Nephron (organoid): Measurements from ENCODE around the gene ENDOG.
"Not testable (repeated sequence)": the region's sequence is repeated elsewhere in the genome, so short reads cannot be mapped to it uniquely, and the experiment has no call there.

ENCODE experiments used
- H3K27ac Mint-ChIP-seq, 3 experiments: 2 replicates each; pipeline ENCODE4 v1.8.0; 2020; ENCODE audit warnings: mixed read lengths in 3 of 3, mild to moderate bottlenecking in 2 of 3, moderate library complexity in 1 of 3
- H3K27me3 Mint-ChIP-seq: 2 replicates; pipeline ENCODE4 v1.8.0; 2021; ENCODE audit warnings: low read depth, mild to moderate bottlenecking, moderate library complexity, mixed read lengths
- H3K36me3 Mint-ChIP-seq: 2 replicates; pipeline ENCODE4 v1.8.0; 2020; ENCODE audit warnings: low read depth, mixed read lengths
- H3K4me1 Mint-ChIP-seq: 2 replicates; pipeline ENCODE4 v1.8.0; 2020; ENCODE audit warnings: mixed read lengths
- H3K4me3 Mint-ChIP-seq, 3 experiments: 2 replicates each; pipeline ENCODE4 v1.8.0; 2020; ENCODE audit warnings: mild to moderate bottlenecking in 3 of 3, mixed read lengths in 3 of 3, moderate library complexity in 2 of 3
- H3K9me3 Mint-ChIP-seq: 2 replicates; pipeline ENCODE4 v1.8.0; 2020; ENCODE audit warnings: mixed read lengths
- TF ChIP-seq, protein P1 (sequence below), 3 experiments: fragments of 200-600 bp; sonication (generic); IDR thresholded peaks; one replicate each; pipeline ENCODE4 v1.5.0; 2021; ENCODE audit warnings: antibody characterized with exemption in 3 of 3; ENCODE audit not compliant: unreplicated experiment in 3 of 3

ENDOG gene

DNA sequence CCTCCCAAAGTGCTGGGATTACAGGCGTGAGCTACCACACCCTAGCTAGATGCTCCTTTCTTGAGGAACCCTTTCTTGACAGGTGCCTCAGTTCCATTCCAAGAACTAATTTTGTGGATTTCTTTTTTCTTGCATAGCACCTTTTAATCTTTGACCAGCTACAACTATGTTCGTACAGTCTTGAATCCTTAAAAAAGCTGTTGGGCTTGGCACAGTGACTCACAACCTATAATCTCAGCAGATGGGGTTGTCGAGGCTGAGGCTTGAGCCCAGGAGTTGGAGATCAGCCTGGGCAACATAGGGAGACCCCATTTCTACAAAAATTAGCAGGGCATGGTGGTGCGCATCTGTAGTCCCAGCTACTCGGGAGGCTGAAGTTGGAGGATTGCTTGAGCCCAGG lies 45.3 kb upstream of the ENDOG start:
- TF ChIP-seq, protein P1, sequence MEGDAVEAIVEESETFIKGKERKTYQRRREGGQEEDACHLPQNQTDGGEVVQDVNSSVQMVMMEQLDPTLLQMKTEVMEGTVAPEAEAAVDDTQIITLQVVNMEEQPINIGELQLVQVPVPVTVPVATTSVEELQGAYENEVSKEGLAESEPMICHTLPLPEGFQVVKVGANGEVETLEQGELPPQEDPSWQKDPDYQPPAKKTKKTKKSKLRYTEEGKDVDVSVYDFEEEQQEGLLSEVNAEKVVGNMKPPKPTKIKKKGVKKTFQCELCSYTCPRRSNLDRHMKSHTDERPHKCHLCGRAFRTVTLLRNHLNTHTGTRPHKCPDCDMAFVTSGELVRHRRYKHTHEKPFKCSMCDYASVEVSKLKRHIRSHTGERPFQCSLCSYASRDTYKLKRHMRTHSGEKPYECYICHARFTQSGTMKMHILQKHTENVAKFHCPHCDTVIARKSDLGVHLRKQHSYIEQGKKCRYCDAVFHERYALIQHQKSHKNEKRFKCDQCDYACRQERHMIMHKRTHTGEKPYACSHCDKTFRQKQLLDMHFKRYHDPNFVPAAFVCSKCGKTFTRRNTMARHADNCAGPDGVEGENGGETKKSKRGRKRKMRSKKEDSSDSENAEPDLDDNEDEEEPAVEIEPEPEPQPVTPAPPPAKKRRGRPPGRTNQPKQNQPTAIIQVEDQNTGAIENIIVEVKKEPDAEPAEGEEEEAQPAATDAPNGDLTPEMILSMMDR (IDR thresholded peaks at IDR 0.05; ENCODE audit: unreplicated experiment in 3 of 3) = no peak
- Mint-ChIP-seq H3K9me3 (peaks cover 4% of the 10 kb centered on the region), H3K4me3 (peak overlapping the region; percentile 90 to 99 (median 95)), H3K27me3 (no peaks in the 10 kb centered on the region), H3K27ac (peak overlapping the region in 2 of 3 experiments; percentile 52 to 95), H3K36me3 (peaks cover 4% of the 10 kb centered on the region), H3K4me1 (peaks cover 18% of the 10 kb centered on the region)

DNA sequence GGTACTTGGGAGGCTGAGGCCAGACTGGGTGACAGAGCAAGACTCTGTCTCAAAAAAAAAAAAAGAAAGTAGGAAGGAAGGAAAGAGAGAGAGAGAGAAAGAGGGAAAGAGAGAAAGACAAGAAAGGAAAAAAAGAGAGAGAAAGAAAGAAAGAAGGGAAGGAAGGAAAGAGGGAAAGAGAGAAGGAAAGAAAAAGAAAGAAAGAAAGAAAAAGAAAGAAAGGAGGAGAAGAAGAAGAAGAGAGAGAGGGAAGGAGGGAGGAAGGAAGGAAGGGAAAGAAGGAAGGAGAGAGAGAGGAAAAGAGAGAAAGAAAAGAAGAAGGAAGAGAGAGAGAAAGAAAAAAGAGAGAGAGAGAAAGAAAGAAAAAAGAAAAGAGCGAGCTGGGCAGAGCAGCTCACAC lies 43.5 kb upstream of the ENDOG start:
- Mint-ChIP-seq H3K36me3 (peaks cover 4% of the 10 kb centered on the region), H3K9me3 (peaks cover 4% of the 10 kb centered on the region), H3K4me1 (peaks cover 12% of the 10 kb centered on the region), H3K27me3 (no peaks in the 10 kb centered on the region), H3K4me3 (no peak overlapping the region), H3K27ac (no peak overlapping the region)
- TF ChIP-seq, protein P1 (IDR thresholded peaks at IDR 0.05; ENCODE audit: unreplicated experiment in 3 of 3) = no peak

DNA sequence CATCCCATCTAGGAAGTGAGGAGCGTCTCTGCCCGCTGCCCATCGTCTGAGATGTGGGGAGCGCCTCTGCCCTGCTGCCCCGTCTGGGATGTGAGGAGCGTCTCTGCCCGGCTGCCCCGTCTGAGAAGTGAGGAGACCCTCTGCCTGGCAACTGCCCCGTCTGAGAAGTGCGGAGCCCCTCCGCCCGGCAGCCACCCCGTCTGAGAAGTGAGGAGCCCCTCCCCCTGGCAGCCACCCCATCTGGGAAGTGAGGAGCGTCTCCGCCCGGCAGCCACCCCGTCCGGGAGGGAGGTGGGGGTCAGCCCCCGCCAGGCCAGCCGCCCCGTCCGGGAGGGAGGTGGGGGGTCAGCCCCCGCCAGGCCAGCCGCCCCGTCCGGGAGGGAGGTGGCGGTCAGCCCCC lies 38.2 kb upstream of the ENDOG start:
- not testable (repeated sequence) for H3K36me3 Mint-ChIP-seq, H3K27ac Mint-ChIP-seq, H3K27me3 Mint-ChIP-seq, H3K4me1 Mint-ChIP-seq, H3K9me3 Mint-ChIP-seq, H3K4me3 Mint-ChIP-seq

DNA sequence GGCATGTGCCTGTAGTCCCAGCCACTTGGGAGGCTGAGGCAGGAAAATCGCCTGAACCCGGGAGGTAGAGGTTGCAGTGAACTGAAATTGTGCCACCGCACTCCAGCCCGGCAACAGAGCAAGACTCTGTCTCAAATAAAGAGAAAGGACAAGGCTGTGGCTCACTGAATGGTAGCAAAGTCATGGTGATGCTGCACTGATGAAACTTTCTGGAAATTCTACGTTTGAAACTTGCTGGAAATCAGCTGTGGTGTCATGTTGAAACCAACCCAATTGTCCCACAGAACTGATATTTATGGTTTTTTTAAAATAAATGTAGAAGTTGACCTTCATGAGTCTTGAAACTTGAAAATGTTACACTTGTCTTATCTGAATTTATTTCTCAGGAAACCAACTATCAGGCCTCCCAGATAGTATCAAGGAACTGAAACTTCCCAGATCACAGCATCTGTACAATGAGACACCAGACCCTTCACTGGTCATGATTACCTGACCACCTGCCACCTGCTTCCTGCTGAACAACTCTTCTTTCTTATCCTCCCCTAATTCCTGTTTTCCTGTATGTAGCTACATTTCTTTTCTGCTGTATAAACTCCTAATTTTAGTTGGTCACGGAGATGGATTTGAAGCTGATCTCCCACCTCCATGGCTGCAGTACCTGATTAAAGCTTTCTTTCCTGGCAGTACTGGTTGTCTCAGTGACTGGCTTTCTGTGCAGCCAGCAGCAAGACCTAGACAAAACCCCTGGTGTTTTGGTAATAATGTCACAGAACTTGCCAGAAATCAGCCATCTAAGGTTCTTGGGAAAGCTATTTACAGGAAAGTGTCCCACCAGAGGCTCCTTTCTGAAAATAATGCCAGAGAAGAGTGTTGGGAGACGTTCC lies 36.9 kb upstream of the ENDOG start:
- Mint-ChIP-seq H3K27me3 (no peaks in the 10 kb centered on the region), H3K27ac (no peak overlapping the region), H3K4me1 (peaks cover 7% of the 10 kb centered on the region), H3K9me3 (peaks cover 5% of the 10 kb centered on the region), H3K4me3 (no peak overlapping the region), H3K36me3 (no peaks in the 10 kb centered on the region)
- TF ChIP-seq, protein P1 (IDR thresholded peaks at IDR 0.05; ENCODE audit: unreplicated experiment in 3 of 3) = no peak

DNA sequence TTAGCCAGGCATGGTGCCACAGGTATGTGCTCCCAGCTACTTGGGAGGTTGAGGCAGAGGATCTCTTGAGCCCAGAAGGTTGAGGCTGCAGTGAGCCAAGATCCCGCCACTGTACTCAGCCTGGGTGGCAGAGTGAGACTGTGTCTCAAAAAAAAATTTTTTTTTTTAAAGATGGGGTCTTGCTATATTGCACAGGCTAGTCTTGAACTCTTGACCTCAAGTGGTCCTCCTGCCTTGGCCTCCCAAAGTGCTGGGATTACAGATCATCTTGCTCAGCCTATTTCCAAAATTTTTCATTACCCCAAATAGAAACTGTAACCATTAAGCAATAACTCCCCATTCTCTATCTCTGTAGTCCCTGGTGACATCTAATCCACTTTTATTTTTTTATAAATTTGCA lies 35.6 kb upstream of the ENDOG start:
- Mint-ChIP-seq H3K4me1 (peaks cover 9% of the 10 kb centered on the region), H3K27me3 (no peaks in the 10 kb centered on the region), H3K4me3 (no peak overlapping the region), H3K36me3 (no peaks in the 10 kb centered on the region), H3K9me3 (peaks cover 5% of the 10 kb centered on the region), H3K27ac (peak overlapping the region in 2 of 3 experiments; percentile 70 to 85)
- TF ChIP-seq, protein P1 (IDR thresholded peaks at IDR 0.05; ENCODE audit: unreplicated experiment in 3 of 3) = no peak

DNA sequence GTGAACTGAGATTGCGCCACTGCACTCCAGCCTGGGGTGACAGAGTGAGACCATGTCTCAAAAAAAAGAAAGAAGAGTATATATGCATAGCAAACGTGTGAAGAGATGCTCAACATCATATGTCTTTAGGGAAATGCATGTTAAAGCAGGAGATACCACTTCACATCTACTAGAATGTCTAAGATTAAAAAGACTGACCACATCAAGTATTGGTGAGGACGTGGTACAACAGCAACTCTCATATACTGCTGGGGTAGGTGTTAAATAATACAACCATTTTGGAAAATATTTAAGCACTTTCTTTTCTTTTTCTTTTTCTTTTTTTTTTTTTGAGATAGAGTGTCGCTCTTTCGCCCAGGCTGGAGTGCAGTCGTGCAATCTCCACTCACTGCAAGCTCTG lies 32.9 kb upstream of the ENDOG start:
- no peak overlapping the region for H3K27ac Mint-ChIP-seq
- peak overlapping the region; percentile 57 to 69 (median 63) for H3K4me3 Mint-ChIP-seq
- no peaks in the 10 kb centered on the region for H3K27me3 Mint-ChIP-seq
- TF ChIP-seq, protein P1 (IDR thresholded peaks at IDR 0.05; ENCODE audit: unreplicated experiment in 3 of 3) = no peak
- peaks cover 8% of the 10 kb centered on the region for H3K36me3 Mint-ChIP-seq
- H3K4me1 Mint-ChIP-seq = peaks cover 15% of the 10 kb centered on the region
- peaks cover 5% of the 10 kb centered on the region for H3K9me3 Mint-ChIP-seq
